Measurements from ENCODE around the gene FXYD2. TPM values are rescaled to one million over a fixed set of nuclear protein-coding genes. Genes with fewer than 3 reads are reported as not detected.

FXYD2 gene
- total and polyA plus RNA-seq, 9 of the 15 experiments (the other 6 are each of a cell fraction or from before 2014, with no cell fraction given) = not detected

- Histone ChIP-seq H3K27ac (ENCODE audit: extremely low read depth, low read depth, low read length) (no peak overlapping the region), H3K4me2 (ENCODE audit: insufficient read depth, low read length) (no peak overlapping the region), H3K4me1 (replicated peaks in 1 of 2; ENCODE audit: control insufficient read depth in 2 of 2, insufficient read depth in 2 of 2, low read length in 2 of 2) (no peaks in the 10 kb centered on the region; a peak in 1 of 5 replicates), H3K9me3 (replicated peaks; ENCODE audit: control insufficient read depth, insufficient read depth, low read depth, low read length) (no peaks in the 10 kb centered on the region), H3K4me3 (no peak overlapping the region), H4K20me1 (replicated peaks; ENCODE audit: control insufficient read depth, insufficient read depth, low read length) (peaks cover 10% of the 10 kb centered on the region; the same call in 1 of the 2 replicates), H3K36me3 (ENCODE audit: control insufficient read depth, insufficient read depth, low read length) (no peaks in the 10 kb centered on the region), H3K27me3 (ENCODE audit: control insufficient read depth in 2 of 2, insufficient read depth in 2 of 2, low read length in 2 of 2) (peaks cover 31 to 87% of the 10 kb centered on the region in 2 experiments; a peak in 4 of 5 replicates), H3K79me2 (ENCODE audit: control insufficient read depth, insufficient read depth, low read length) (no peaks in the 10 kb centered on the region), H3K9ac (ENCODE audit: insufficient read depth in 1 of 2, low read depth in 2 of 2, low read length in 2 of 2) (no peak overlapping the region), H3K9me1 (ENCODE audit: control insufficient read depth, insufficient read depth, low read length) (peaks cover 3% of the 10 kb centered on the region), H2AFZ (ENCODE audit: low read depth, low read length) (no peak overlapping the region)
- ATAC-seq (no peak), DNase-seq (ENCODE audit: extremely low read depth in 1 of 4, low spot score in 3 of 4) (no peak), FAIRE-seq (no peak)
- TF ChIP-seq ZNF707 (CRISPR knock-in tag; conservative IDR thresholded peaks at IDR 0.05) = no peak
- no peak for TF ChIP-seq NKRF (IDR thresholded peaks at IDR 0.05; ENCODE audit: borderline replicate concordance)
- TF ChIP-seq ATF3 (IDR thresholded peaks at IDR 0.05) = peak; percentile 41
- TF ChIP-seq ATF3 (CRISPR knock-in tag; conservative IDR thresholded peaks at IDR 0.05) = no peak
- no TSS peak for BruUV-seq (replicated peaks)
- intact Hi-C loops (cut with micrococcal nuclease) = no loop called here
- in situ Hi-C loops (cut with MboI) = no loop called here
- CTCF ChIA-PET (ENCODE audit: low intra/inter-chr PET ratio) = no interaction called here
- POLR2A ChIA-PET = interaction anchor here (1.0 kb wide), 1 partner anchor 142 kb away, joined by 3 read pairs; no protein-coding TSS in a partner anchor
- WGBS (ENCODE audit: insufficient coverage, low coverage, missing lambda C conversion rate) = 1% methylated on average over 8 of the region's 8 CpGs
These were observed 13.2 kb upstream of the FXYD2 start for GRCh38 chr11:117837791-117838190.
